Right lobe of liver (tissue), 6 donors: Measurements from ENCODE around the gene SDF2L1. TPM values are rescaled to one million over a fixed set of nuclear protein-coding genes. Genes with fewer than 3 reads are reported as not detected.

Experiments
- ATAC-seq, 4 donors: fragments of 200-7000 bp; cut with Tn5 transposase; one replicate each; pipeline ENCODE4 v1.9.1; 2020; ENCODE audit warnings: mild to moderate bottlenecking in 4 of 4, moderate library complexity in 4 of 4
- DNase-seq, 3 donors: peaks; one replicate each; pipeline ENCODE4 v3.0.0-alpha.2; 2020
- H3K27ac ChIP-seq, 3 donors: fragments of 200-600 bp; one replicate each; pipeline ENCODE4 v1.8.0; 2022
- H3K27me3 ChIP-seq, 2 donors: fragments of 200-600 bp; one replicate each; pipeline ENCODE4 v1.8.0; 2022
- H3K36me3 ChIP-seq, 4 donors: fragments of 200-600 bp; sonication (generic) in 1 of 4; one replicate each; pipeline versions ENCODE4 v1.5.1 to v1.8.0; 2017 to 2022; ENCODE audit warnings: control low read depth in 1 of 4
- H3K4me1 ChIP-seq, 4 donors: fragments of 200-600 bp; sonication (generic) in 1 of 4; one replicate each; pipeline versions ENCODE4 v1.5.1 to v1.8.0; 2017 to 2022; ENCODE audit warnings: control low read depth in 1 of 4
- H3K4me3 ChIP-seq, 3 donors: fragments of 200-600 bp; one replicate each; pipeline ENCODE4 v1.8.0; 2022
- H3K9me3 ChIP-seq, 4 donors: fragments of 200-600 bp; sonication (generic) in 1 of 4; one replicate each; pipeline versions ENCODE4 v1.5.1 to v1.8.0; 2017 to 2022; ENCODE audit warnings: control low read depth in 1 of 4
- CTCF ChIP-seq, 4 donors: fragments of 200-600 bp in 3 of 4; fragments of 450-650 bp in 1 of 4; IDR thresholded peaks; one replicate each; pipeline versions ENCODE4 v1.5.1 to v1.8.0; 2016 to 2022; ENCODE audit warnings: antibody characterized with exemption in 4 of 4, mild to moderate bottlenecking in 2 of 4
- POLR2A ChIP-seq: fragments of 450-650 bp; IDR thresholded peaks from one replicate; pipeline ENCODE4 v1.6.1; 2017; ENCODE audit warnings: antibody characterized with exemption, mild to moderate bottlenecking
- WGBS: methylation state at CpG from one replicate; pipeline ENCODE4 v1.1.6; 2018; ENCODE audit warnings: low coverage, low lambda C conversion rate; ENCODE audit not compliant: insufficient coverage; ENCODE audit errors: missing lambda C conversion rate; 5-methylcytosine and 5-hydroxymethylcytosine counted together
- intact Hi-C, 2 donors: fragments of 100-400 bp; cut with DNase I; formaldehyde crosslinking; loops; one replicate each; pipeline versions ENCODE4 v1.11.2 to v1.14.1; 2022
- total RNA-seq, 6 experiments: library from RNA; depleted of rRNA in 2 of 6; stranded (reverse); fragments of >200 nt in 2 of 6; fragmentation: NEBNext Ultra II Directional in 3 of 6; extraction: Animal tissue kit (Norgen Biotek cat#: 25700) in 3 of 6; gene quantifications; one replicate each; pipeline versions ENCODE4 v1.1.0 to v1.2.4, GENCODE V29; 2016 to 2023
- donor health status: DM: no; HTN: yes; CAD: no.
- donor health status: DM: no; HTN: no; CAD: no.
- donor health status: DM: no; HTN: no; CAD: no.
- donor health status: DM: no; HTN: yes; CAD: no.
- donor health status: DM: no; HTN: yes; CAD: no.

Gene SDF2L1
- total RNA-seq, 6 experiments from 2014 or later = 33.1 to 85.7 (median 71.6) TPM

GRCh38 chr22:21629255-21630149 lies 12.6 kb upstream of the SDF2L1 start, which contains the start of gene YDJC:
Gene YDJC (minus strand): TSS chr22:21630022. CDS start chr22:21630014, 8 bp downstream.
- WGBS = 0% methylated on average over 2 of the region's 93 CpGs
- Histone ChIP-seq H3K4me1 (peaks cover 0 to 6% (median 2%) of the 10 kb centered on the region in 4 donors), H3K4me3 (peak within 1 kb of the TSS; percentile 80 to 95 (median 82)), H3K9me3 (no peaks in the 10 kb centered on the region), H3K27ac (peak within 1 kb of the TSS in 2 of 3 donors; percentile 5 to 20), H3K27me3 (no peaks in the 10 kb centered on the region), H3K36me3 (no peaks in the 10 kb centered on the region)
- peak; percentile 95 to 96 (median 96) for DNase-seq
- peak; percentile 93 to 98 (median 96) for ATAC-seq
- TF ChIP-seq POLR2A = peak; percentile 67
- peak; percentile 41 to 65 (median 58) for TF ChIP-seq CTCF (IDR thresholded peaks at IDR 0.05)
- intact Hi-C loops = loop anchor here (5.0 kb wide), 2 partner anchors 47 to 52 kb away; no protein-coding TSS in a partner anchor

GRCh38 chr22:21631025-21631424 lies 11.1 kb upstream of the SDF2L1 start:
- Histone ChIP-seq H3K27me3 (no peaks in the 10 kb centered on the region), H3K4me1 (peaks cover 0 to 6% (median 2%) of the 10 kb centered on the region in 4 donors), H3K36me3 (no peaks in the 10 kb centered on the region), H3K9me3 (no peaks in the 10 kb centered on the region), H3K4me3 (no peak overlapping the region), H3K27ac (no peak overlapping the region)
- DNase-seq (no peak), ATAC-seq (no peak)
- WGBS = 90% methylated on average over 3 of the region's 4 CpGs
- intact Hi-C loops = loop anchor here in 1 of 2 donors (5.0 kb wide), 1 partner anchor 54 kb away; no protein-coding TSS in a partner anchor
- TF ChIP-seq CTCF (IDR thresholded peaks at IDR 0.05) = no peak
- TF ChIP-seq POLR2A = no peak

DNA sequence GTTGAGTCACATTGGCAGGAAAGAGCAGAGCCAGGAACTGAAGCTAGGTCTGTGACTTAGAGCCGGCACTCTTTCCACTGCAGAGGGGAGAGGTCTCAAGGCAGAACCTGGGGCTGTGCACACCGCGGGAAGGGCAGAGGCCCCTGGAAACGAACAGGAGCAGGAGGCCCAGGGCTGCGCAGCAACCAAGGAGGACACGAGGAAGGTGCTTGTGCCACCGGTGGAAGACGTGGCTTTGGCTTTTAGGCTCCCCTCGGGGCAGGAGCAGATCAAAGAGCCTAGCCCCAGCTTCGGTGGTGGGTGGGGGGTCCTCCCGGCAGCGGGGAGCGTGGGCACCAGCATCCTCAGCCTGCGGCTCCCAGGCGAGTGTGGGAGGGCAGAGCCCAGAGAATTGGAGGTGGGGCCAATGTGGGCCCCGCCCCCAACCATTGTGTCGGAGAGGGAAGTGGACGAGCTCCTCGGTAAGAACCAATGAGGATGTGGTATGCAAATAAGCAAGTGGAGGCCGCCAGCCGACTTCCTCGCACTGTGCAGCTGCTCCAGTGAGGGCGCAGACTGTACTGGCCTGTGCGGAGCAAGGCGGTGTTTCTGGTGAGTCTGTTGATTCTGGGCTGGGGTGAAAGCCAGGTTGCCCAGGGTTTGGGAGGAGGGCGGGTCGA lies 9.7 kb upstream of the SDF2L1 start, which contains the start of gene CCDC116:
TSS of gene CCDC116 (plus strand) at position 524 of the 659 bp plus-strand sequence. CDS start 422 bp downstream, outside the sequence.
- DNase-seq = no peak
- 73% methylated on average over 3 of the region's 27 CpGs for WGBS
- H3K9me3 ChIP-seq = no peaks in the 10 kb centered on the region

More for the DNA sequence above, 9.7 kb upstream of the SDF2L1 start, which contains the start of gene CCDC116:
- Histone ChIP-seq H3K27me3 (no peaks in the 10 kb centered on the region), H3K27ac (no peak within 1 kb of the TSS), H3K4me3 (no peak within 1 kb of the TSS), H3K4me1 (peaks cover 0 to 6% (median 2%) of the 10 kb centered on the region in 4 donors), H3K36me3 (no peaks in the 10 kb centered on the region)
- no peak for ATAC-seq
- no peak for TF ChIP-seq POLR2A
- no peak for TF ChIP-seq CTCF (IDR thresholded peaks at IDR 0.05)
- intact Hi-C loops = loop anchor here in 1 of 2 donors (5.0 kb wide), 1 partner anchor 55 kb away; no protein-coding TSS in a partner anchor
